Stimulated activated CD4-positive, alpha-beta T cell treated with anti-CD3 and anti-CD28 coated beads, Interleukin-1b, Interleukin-23, amount 100 ng/mL, for 24 hours (primary cell): ENCODE measurements around the gene CPLX4.
A peak's percentile ranks its signal among the peaks of the same experiment; 100 is the strongest.

Experiments used
- DNase-seq, 4 experiments: peaks; one replicate each; pipeline ENCODE4 v3.0.0-alpha.2; 2020; ENCODE audit warnings: low read depth in 4 of 4, low spot score in 1 of 4

The CPLX4 gene

GRCh38 chr18:59308248-59308937 is 10.1 kb downstream of the CPLX4 start:
- peak; percentile 55 to 62 (median 57) for DNase-seq

DNA sequence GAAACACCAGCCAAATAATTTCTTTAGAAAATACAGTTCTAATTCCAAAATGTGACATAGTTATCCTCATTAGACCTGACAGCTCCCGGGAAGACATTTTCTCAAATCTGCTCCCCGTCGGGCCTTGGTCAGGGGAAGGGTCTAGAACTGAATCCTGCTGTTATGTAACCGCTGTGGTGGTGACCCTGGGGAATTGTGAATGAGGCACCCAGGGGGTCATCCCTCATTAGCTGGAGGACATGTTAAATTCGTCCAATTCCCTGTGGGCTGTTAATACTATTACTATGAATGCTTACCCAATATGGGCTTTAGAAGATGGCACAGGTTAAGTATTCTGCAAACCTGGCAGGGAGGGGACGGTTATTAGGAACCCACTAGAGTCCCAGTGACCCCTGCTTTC is 11.8 kb downstream of the CPLX4 start:
- no peak for DNase-seq

GRCh38 chr18:59305295-59305694 is 13.2 kb downstream of the CPLX4 start:
- DNase-seq, result no peak

GRCh38 chr18:59303656-59304195 is 14.7 kb downstream of the CPLX4 start:
- no peak for DNase-seq

GRCh38 chr18:59303006-59303405 is 15.4 kb downstream of the CPLX4 start:
- DNase-seq, result no peak

- DNase-seq, result no peak
These were observed 16.5 kb downstream of the CPLX4 start for GRCh38 chr18:59301929-59302328.

DNA sequence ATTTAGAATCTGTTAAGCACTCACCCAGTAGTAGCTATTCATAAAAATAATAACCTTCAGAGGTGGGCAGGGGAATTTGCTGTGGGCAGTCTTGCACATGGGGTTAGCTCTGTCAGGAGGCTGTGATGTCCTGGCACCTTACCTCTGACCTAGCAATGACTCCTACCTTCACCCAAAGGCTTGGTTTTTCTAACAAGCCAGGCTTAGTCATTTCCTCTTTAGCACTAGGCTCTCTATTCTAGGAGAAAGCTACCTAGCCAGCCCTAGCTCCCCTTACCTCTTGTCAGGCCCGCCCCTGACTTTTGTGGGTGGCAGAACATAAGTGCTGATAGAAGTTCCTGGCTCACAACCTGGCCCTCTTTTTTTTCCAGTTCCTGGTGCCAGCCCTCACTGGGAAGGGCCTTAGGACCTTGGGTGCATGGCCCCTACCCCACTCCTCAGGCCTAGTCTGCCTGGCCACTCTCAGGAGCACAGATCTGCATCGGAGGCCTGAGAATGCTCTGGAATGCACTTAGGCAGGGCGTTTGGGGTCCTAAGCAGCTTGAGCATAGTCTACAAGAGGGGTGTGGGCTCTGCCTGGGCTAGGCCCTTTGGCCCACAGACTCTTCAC is 17.7 kb downstream of the CPLX4 start:
- DNase-seq, result no peak

GRCh38 chr18:59298871-59299270 is 19.6 kb downstream of the CPLX4 start:
- DNase-seq, result no peak

DNA sequence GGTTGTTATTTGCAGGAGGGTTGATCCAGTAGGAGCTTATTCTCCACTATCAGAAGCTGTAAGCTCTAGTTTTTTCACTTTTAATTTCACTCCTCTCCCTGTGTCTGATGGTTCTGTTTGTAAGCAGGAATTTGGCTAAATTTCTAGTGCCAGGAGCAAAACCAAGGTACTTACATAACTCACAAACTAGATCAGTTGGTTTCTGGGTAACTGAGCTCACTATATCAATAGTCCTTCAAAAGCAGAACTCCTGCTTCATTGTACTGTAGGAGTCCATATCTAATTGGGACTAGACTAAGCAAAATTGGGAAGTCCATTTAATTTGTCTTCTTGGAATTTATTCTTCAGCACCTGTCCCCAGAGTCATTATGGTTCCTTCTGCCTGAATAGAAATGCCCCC is 25.1 kb downstream of the CPLX4 start:
- no peak for DNase-seq

DNA sequence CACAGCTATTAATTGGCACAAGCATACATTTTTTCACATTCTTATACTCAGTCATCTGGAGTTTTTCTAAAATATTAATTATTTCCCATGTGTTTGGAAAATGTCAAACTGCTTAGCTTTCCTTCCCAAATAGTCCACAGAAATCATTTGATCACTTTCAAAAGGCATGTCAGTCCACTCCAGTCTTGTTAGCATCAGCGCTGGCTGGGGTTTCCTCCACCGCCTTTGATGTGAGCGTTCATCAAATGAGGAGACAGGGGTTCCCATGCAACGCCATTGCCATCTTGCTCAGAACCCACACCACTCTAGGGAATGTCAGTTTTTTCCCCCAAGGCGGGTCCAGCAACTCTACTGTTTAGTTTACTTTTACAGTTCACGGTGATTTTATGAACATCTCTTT is 32.1 kb downstream of the CPLX4 start:
- no peak for DNase-seq

- DNase-seq, result no peak
These were observed 36.1 kb downstream of the CPLX4 start for GRCh38 chr18:59282341-59282740.

GRCh38 chr18:59279722-59280121 is 38.7 kb downstream of the CPLX4 start:
- DNase-seq, result no peak

GRCh38 chr18:59279193-59279592 is 39.3 kb downstream of the CPLX4 start:
- DNase-seq, result no peak

DNA sequence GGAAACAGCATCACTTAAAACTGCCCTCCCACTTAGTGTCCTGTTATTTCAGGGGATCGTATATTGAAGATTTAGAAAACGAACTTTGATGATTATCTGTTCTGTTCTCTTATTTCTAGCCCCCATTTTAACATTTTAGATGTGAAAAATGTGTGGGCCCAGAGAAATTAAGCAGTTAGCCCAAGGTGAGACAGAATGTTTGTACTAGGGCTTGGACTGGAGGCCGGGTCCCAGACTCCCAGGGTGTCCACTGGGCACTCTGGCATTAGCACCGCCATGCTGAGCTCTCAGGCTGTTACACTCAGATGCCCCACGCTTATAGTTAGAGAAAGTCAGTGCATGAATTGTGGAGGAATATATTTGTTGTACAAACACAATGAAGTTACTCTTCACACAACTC is 39.7 kb downstream of the CPLX4 start:
- DNase-seq, result no peak

GRCh38 chr18:59276047-59276446 is 42.4 kb downstream of the CPLX4 start:
- no peak for DNase-seq

DNA sequence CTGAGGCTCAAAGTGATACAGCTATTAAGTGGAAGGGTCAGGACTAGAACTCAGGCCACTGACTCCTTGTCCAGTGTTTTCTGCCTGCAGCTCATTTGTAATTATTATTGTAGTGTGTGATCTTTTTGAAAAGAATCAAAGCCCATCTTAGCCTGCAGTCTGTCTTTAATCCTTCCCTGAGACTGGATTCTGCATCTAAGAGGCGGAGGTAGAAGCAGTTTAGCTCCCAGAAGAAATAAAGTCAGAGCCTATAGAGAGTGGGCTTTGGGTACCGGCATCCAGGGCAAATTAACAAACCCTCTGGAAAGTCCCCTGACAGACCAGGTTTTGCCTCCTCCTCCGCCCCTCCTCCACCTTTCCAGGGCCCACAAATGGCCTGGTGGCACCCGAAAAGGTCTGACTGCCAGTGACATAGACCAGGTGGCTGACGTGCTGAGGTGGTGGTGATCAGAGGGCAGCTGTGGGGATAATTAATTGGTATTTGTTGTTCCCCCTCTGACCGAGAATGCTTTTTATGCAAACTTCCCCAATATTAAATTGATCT is 43.0 kb downstream of the CPLX4 start:
- DNase-seq, result no peak

GRCh38 chr18:59274533-59274928 is 43.9 kb downstream of the CPLX4 start:
- DNase-seq, result no peak

GRCh38 chr18:59273759-59274532 is 44.5 kb downstream of the CPLX4 start:
- DNase-seq, result no peak

- DNase-seq, result no peak
These were observed 45.3 kb downstream of the CPLX4 start, which contains the start of gene RAX for GRCh38 chr18:59272891-59273758. RAX (minus strand) TSS chr18:59273454; CDS start chr18:59273206, 248 bp downstream.

DNA sequence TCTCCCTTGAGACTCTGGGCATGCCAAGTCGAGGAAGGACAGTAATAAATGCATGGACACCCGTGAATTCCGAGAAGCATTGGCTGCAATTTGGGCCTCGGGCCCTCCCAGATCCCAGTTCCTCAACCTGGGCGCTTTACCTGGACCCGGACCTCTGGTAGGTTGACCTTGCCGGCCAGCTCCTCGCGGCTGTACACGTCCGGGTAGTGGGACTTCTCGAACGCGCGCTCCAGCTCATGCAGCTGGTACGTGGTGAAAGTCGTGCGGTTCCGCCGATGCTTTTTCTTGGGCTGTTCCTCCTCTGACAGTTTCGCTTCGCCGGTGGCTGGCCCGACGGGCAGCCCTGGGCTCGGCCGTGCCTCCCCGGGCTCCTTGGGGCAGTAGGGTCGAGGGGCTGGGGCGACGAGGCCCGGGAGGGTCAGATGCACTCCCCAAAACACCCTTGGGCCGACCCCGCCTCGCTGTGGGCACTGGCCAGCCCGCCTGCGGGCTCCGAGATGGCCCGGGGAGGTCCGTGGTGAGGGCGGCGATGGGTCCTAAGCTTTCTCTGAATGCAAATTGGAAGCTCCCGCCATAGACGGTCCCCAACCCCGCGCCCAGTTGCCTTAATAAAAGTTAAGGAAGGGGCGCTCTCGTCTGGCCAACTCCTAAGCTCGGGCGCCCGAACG is 46.1 kb downstream of the CPLX4 start:
- no peak for DNase-seq
